ENCODE results near the gene DDIAS.
"Not testable (repeated sequence)": the region's sequence is repeated elsewhere in the genome, so short reads cannot be mapped to it uniquely, and the experiment has no call there.

DDIAS gene, protein sequence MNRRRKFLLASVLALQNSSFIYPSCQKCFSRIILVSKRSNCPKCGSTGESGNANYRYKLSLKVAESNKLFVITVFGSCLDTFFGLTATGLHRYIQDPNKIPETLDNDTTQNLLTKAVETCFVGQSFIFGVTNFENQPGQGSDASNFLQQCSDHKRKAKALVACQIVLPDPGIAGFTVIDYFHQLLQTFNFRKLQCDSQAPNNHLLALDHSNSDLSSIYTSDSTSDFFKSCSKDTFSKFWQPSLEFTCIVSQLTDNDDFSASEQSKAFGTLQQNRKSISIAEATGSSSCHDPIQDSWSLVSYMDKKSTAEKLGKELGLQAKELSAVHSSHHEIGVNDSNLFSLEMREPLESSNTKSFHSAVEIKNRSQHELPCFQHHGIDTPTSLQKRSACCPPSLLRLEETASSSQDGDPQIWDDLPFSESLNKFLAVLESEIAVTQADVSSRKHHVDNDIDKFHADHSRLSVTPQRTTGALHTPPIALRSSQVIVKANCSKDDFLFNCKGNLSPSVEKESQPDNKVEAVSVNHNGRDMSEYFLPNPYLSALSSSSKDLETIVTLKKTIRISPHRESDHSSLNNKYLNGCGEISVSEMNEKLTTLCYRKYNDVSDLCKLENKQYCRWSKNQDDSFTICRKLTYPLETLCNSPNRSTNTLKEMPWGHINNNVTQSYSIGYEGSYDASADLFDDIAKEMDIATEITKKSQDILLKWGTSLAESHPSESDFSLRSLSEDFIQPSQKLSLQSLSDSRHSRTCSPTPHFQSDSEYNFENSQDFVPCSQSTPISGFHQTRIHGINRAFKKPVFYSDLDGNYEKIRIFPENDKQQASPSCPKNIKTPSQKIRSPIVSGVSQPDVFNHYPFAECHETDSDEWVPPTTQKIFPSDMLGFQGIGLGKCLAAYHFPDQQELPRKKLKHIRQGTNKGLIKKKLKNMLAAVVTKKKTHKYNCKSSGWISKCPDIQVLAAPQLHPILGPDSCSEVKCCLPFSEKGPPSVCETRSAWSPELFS

DNA sequence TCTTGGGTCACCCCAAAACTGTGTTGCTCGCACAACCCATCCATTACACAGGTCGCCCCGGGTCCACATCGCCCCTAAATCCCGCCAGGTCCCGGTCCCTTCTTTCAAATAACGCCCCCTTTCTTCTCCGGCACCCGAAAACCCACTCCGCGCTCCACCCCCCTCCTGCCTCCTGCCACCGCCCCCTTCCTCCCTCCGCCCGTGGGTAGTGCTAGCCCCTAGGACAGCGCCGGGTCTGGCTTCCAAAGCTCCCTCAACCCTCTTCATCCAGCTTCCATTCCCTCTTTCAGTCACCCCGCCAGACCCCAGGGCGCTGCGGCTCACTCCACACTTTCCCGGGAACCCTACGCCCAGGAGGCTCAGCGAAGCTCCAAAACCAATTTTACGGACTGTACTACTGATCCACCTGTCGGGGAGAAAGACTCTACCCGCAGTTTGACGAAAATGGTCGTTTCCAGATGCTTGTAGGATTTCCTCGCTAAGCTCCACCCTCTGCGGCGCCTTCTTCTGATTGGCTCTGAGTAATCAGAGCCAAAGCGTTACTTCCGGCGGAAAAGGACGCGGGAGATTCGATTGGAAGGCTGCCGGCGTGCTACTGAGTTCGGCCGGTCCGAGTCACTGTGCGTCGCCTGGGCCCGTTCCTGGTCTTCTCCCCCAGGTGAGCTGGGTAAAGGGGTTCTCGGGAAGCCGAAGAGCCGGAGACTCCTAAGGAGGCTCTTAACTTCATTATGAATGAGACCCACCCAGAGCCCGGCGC, at the start of gene DDIAS:
Gene DDIAS, plus strand, starts transcription at position 572 of the 757 bp plus-strand sequence. CDS start 13,003 bp downstream, outside the sequence.
- DNase-seq, result peak; percentile 89 to 94

DNA sequence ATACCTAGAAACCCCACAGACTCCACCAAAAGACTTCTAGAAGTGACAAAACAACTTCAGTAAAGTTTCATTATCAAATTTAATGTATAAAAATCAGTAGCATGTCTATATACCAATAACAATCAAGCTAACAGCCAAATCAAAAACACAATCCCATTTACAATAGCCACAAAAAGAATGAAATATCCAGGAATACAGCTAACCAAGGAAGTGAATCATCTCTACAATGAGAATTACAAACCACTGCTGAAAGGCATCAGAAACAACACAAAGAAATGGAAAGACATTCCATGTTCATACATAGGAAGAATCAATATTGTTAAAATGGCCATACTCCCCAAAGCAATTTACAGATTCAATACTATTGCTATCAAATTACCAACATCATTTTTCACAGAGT, 47.3 kb upstream of the DDIAS start:
- DNase-seq, result no peak

DNA sequence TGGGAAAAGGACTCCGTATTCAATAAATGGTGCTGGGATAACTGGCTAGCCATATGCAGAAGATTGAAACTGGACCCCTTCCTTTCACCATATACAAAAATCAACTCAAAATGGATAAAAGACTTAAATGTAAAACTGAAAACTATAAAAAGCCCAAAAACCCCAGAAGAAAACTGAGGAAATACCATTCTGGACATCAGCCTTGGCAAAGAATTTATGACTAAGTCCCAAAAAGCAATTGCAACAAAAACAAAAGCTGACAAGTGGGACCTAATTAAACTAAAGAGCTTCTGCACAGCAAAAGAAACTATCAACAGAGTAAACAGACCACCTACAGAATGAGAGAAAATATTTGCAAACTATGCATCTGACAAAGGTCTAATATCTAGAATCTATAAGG, 46.6 kb upstream of the DDIAS start:
- not testable (repeated sequence) for DNase-seq

DNA sequence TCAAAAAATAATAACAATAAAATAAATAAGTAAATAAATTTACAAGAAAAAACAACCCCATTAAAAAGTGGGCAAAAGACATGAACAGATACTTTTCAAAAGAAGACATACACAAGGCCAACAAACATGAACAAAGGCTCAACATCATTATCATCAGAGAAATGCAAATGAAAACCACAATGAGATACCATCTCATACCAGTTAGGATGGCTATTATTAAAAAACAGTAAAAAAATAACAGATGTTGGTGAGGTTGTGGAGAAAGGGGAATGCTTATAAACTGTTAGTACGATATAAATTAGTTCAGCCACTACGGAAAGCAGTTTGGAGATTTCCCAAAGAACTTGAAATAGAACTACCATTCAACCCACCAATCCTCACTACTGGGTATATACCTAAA, 45.9 kb upstream of the DDIAS start:
- DNase-seq, result no peak

DNA sequence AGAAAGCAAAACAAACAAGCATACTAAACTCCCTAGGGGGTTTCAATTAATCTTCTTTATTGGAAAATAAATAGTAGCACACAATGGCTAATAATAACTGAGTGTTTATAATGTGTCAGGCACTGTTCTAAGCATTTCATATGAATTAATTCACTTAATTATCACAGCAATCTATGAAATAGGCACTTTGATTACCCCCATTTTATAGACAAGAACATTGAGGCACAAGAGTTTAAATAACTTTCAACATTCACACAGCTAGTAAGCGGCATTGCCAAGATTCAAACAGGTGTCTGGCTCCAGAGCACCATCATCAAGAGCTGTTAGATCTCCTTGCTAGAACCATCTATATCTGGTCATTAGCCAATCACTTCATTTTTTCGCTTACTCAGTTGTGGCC, 44.4 kb upstream of the DDIAS start:
- DNase-seq, result no peak

DNA sequence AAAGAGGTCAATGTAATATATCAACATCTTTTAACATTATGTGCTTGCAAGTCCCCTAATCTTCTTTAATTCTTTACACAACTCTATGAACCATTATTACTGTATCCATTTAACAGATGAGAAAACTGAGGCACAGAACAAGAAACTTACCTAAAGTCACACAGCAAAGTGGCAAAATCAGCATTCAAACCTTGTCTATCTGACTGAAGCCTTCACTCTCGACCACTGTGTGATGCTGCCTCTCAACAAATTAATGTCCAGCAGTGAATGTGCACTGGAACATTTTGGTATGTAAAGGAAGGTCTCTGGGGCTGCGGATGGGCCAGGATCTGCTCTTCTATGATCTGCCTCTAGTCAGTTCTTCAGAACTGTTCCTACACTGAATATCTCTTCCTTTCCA, 43.4 kb upstream of the DDIAS start:
- DNase-seq, result no peak

DNA sequence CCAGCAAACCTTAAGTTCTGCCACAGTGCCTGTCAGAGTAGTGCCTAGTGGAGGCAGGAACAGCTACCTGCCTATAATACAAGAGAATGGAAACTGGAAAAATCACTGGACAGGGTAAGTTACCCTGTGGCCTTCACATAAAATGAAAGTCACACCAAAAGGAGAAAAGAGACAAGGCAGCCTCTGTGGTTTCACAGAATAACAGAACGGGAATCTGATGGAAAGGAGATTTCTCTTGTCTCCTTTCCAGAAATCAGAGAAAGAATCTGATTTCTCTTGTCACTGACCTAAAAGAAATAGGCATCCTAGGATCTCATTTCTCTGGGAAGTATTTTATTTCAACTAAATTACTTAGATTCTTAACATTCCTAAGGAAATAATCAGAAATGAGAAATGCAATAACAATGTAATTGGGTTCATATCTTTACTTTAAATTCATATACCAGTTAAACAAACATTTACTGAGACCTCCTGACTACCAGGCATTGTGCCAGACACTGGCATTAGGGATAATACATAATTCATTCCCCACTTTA, 42.9 kb upstream of the DDIAS start:
- no peak for DNase-seq

DNA sequence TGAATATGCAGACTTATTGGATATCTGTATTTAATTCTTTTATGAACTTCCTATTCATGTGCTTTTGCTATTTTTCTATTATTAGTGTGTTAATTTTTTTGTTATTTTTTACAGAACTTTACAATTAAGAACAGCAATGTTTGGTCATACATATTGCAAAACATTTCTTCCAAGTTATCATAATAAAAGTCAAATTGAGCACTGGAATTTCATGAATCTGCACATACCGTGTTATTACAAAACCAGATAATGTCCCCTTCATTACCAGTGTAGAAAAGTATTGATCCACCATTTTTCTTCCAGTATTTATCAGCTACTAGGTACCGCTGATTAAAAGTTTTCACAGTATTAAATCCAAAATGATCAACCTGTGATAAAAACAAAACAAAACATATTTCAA, 41.8 kb upstream of the DDIAS start:
- DNase-seq, result no peak

DNA sequence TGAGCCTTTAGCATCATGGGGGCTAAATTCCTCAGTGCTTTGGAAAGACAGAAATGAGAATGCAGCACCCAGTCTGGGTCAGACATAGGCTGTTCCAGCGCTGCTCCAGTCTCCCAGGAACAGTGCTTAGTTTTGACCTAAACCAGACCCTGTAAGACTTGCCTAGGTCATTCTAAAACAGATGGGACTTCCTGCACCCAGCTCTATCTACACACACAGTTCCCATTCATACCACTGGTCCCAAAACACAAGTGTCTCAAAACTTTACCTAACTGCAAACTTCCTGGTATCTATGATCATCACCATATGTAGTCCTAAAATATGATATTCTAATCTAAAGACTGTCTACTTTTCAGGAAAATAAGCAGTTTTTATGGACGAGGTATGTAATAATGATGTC, 39.2 kb upstream of the DDIAS start:
- DNase-seq, result no peak

DNA sequence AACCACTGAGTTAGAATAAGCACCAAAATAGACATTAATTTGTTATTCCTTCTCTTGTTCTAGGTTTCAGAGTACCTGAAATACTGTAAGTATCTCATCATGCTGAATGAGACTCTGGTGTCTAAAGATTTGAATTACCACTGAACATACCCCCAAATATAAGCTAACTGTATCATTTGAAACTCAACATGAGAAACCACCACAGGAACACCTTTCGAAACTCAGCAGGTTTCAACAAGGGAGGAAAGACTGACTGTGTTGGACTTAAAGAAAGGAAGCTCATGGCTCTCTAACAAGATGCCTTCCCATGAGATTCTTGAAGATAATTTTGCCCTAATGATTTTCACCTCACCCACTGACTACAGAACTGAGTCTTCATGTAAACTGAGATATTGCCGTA, 38.3 kb upstream of the DDIAS start:
- DNase-seq, result no peak

DNA sequence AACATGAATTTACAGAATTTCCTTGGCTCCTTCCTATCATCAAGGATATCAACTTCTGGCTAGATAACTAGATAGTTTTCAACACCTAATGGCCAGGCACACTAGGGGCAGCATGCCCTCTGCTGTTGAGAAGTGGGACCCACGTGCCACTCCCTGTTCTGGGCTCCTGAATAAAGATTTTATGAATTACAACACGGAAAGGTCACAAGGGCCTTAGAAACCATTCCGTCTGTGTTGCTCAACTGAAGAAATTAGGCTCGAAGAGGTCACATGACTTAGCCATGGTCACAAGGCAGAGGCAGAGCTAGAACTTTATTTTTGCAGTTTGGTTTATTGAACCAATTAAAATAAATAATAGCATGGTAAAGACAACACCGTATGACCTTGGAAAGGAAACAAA, 37.3 kb upstream of the DDIAS start:
- DNase-seq, result peak; percentile 90 to 92

DNA sequence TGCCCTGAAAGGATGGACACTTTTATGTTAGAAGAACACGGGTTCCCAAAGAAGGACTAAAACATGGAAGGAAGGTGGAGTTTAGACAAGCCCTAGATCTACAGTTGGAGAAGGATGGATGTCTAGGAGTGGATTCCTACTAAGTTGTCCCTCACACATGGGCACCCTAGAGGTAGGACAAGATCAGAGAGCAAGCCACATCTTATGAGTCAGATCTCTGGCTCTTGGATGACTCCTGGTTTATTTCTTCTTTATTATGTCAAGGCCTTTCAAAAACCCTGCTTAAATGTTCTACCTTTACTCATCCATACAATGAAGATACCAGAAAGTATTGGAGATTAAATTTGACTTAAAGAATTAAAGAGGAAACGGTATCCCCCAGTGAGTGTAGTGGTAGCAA, 35.7 kb upstream of the DDIAS start:
- no peak for DNase-seq

DNA sequence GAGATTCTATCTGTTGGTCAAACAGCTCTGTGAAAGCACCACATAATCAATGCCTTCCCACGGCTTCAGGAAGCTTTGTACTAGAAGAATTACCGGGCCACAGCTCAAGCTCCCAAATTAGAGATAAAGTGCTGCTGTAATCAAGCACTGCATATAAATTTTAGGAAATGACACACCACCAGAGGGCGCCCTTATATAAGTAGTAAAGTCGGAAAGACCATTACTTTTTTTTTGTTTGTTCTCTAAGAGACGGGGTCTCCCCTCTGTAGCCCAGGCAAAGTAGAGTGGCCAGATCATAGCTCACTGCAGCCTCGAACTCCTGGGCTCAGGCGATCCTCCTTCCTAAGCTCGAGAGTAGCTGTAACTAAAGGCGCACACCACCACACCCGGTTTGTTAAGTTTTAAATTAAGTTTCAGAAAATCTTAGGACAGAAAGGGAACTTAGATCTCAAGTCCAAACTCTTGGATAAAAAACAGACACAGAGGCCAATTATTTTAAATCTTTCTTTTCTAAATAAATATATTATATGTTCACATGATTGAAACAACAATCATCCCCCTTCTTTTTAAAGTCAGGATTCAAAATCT, 33.9 kb upstream of the DDIAS start:
- peak; percentile 72 to 94 for DNase-seq

DNA sequence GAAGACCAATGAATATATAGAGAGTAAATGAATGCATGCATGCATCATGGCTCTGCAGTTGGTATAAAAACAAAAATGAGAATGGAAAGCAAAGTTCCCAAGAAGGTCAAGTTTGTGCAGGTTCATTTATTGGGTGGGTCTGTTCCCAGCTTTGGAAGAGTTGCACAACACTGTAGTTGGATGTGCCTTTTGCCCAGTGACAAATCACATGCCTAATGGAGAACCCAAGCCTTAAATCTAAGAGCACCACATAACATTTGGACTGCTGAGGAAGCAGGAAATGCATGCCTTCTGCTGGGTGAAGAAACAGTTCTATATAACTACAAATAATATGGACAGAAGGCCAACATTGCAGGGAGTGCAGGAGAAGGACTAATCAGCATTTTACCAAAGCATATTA, 31.9 kb upstream of the DDIAS start:
- DNase-seq, result peak in 1 of 2 donors; percentile 44

DNA sequence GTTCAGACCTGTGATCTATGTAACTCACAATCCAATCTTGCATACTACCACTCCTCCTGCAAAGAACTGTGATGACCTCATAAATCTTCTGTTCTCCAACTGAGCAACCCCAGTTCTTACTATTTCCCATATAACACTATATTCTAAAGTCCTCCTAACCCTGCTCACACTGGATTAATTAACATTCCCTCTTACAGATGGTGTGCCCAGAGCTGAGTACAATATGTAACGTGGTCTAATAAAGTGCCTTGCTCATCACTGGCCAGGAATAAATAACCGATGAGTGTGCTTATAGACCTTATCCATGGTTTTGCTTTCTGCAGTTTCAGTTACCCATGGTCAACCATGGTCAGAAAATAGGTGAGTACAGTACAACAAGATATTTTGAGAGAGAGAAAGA, 29.9 kb upstream of the DDIAS start:
- DNase-seq, result no peak

DNA sequence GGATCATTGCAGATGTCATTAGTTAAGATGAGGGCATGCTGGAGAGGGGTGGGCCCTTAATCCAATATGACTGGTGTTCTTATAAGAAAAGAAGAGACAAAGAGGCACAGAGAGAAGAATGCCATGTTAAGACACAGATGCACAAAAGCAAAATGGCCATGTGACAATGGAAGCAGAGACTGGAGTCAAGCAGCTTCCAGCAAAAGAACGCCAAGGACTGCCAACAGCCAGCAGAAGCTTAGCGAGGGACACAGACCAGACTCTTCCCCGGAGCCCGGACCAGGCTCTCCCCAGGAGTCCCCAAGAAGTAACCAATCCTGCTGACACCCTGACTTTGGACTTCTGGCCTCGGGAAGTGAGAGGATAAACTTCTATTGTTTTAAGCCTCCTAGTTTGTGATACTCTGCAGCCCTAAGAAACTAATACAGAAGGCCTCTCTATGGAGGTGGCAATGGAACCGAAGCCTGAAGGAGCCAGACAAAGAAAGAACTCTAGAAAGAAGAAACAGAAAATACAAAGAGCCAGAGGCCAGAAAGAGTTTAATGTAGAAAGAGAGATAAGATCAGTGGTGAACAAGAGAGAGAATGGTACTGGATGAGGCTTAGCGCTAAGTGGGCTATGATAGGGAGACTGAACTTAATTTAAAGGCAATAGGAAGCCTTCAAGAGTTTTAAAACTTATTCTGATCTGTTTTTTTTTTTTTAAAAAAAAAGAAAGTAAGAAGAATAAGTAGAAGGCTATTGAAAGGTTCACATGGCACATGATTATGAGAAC, 29.0 kb upstream of the DDIAS start:
- DNase-seq, result no peak

DNA sequence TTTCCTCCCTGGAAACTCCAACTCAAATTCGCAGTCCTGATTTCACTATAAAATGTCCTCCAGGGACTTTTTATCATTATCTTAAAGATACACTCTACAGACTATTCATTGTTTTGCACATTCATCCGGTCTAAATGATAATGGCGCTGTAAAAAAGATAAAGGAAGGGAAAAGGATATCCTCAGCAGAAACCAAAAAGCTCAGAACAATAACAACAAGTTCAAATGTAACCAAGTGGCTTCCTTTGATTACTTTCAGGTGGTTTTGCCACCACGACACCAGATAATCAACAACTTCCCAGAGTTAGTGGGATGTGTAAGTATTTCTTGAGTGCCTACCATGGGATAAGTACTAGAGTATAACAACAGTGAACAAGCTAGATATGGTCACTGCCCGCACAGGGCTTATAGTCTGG, 27.6 kb upstream of the DDIAS start:
- DNase-seq, result no peak

DNA sequence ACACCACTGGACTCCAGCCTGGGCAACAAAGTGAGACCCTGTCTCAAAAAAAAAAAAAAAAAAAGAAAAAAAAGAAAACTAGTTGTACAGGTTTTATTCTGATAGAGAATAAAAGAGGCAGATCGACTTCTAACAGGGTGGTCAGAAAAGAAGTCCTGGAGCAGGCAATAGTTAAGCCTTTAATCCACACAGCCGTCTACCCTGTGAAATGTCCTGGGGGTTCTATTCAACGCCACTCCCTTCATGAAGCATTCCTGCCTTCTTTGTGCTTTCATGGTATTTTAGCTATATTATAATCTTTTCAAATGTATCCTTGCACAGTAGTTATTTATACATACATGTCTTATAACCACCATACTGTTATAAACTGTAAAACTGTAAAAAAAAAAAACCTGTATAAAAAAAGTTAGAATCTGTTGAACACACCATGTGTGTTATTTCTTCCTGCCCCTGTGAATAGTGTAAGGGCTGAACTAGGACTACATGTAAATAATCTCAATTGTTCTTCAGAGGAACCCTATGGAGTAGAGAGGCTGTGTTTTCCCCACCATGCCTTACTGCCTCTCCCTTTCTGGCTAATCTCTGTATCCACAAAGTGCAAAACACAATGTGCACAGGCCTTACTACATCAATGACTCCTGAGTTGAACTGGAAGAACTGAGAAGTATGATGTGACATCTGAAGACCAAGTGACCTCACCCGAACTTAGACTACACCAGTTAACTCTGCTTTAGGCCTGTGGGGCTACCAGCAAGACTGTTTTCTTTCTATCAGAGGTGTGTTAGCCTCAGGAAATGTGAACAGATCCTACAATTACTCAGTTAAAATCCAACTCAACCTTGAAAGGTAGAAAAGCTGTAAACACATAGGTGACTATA, 26.7 kb upstream of the DDIAS start:
- DNase-seq, result no peak

DNA sequence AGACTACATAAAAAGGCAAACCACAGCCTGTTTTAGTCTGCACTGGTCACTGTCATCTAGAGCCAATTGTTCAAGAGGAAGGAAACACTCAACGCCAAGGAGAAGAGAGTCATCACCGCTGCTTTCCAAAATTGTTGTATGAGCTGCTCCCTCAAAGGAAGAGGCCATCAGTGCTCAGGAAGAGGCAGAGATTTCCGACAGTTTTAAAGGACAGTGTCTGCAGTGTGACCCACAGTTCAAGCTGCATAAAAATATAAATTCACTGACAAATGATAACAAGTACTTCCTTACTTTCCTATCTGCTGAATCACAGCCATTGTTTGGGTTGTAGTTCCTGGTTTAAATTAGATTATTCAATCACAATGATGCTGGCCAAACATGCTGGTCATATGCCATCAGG, 17.7 kb upstream of the DDIAS start:
- no peak for DNase-seq
